Effector memory CD4-positive, alpha-beta T cell (primary cell): Measurements from ENCODE around the gene NKAPD1.
"Not testable (repeated sequence)": the region's sequence is repeated elsewhere in the genome, so short reads cannot be mapped to it uniquely, and the experiment has no call there.

Source experiments
- DNase-seq, 3 donors: peaks; one replicate each; pipeline ENCODE4 v3.0.0-alpha.2; 2020
- H3K27ac ChIP-seq: 2 replicates; pipeline ENCODE4 v1.7.0; 2013; ENCODE audit warnings: mild to moderate bottlenecking, low read length, moderate library complexity; ENCODE audit not compliant: insufficient read depth, poor library complexity, severe bottlenecking
- H3K27me3 ChIP-seq: replicated peaks from 2 replicates; pipeline ENCODE4 v1.7.0; 2013; ENCODE audit warnings: mild to moderate bottlenecking, low read length; ENCODE audit not compliant: insufficient read depth, control insufficient read depth, poor library complexity, severe bottlenecking
- H3K36me3 ChIP-seq: 2 replicates; pipeline ENCODE4 v1.7.0; 2013; ENCODE audit warnings: mild to moderate bottlenecking, low read length, moderate library complexity; ENCODE audit not compliant: control insufficient read depth, insufficient read depth
- H3K4me1 ChIP-seq: 2 replicates; pipeline ENCODE4 v1.7.0; 2013; ENCODE audit warnings: low read length, mild to moderate bottlenecking; ENCODE audit not compliant: control insufficient read depth, insufficient read depth, poor library complexity, severe bottlenecking
- H3K4me3 ChIP-seq: 2 replicates; pipeline ENCODE4 v1.7.0; 2013; ENCODE audit warnings: low read length, low read depth, mild to moderate bottlenecking; ENCODE audit not compliant: insufficient read depth, poor library complexity, severe bottlenecking
- H3K9me3 ChIP-seq: 2 replicates; pipeline ENCODE4 v1.7.0; 2013; ENCODE audit warnings: mild to moderate bottlenecking, low read length, moderate library complexity; ENCODE audit not compliant: control insufficient read depth

The NKAPD1 gene

DNA sequence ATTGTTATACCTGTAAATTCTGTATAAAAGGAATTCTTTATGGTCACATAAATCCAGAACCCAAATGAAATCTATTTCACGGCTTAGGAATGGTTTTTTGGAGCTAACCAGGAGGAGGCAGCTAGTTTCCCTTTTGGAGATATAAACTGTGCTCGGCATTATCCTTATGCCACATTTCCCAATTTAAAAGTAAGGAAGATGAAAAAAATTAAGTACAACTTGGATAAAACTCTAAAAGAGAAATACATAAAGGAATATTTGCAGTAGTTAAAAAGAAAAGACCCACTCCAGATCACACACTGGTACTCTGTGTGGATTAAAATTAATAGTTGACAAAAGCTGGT, 31.2 kb upstream of the NKAPD1 start:
- H3K4me1 ChIP-seq: no peaks in the 10 kb centered on the region
- no peak overlapping the region for H3K27ac ChIP-seq
- peaks cover 26% of the 10 kb centered on the region for H3K36me3 ChIP-seq
- no peak for DNase-seq
- no peaks in the 10 kb centered on the region for H3K27me3 ChIP-seq
- H3K9me3 ChIP-seq: no peaks in the 10 kb centered on the region
- H3K4me3 ChIP-seq: no peak overlapping the region

GRCh38 chr11:112044961-112045360, 29.1 kb upstream of the NKAPD1 start:
- Histone ChIP-seq H3K27me3 (no peaks in the 10 kb centered on the region), H3K9me3 (no peaks in the 10 kb centered on the region), H3K36me3 (peaks cover 23% of the 10 kb centered on the region), H3K4me1 (no peaks in the 10 kb centered on the region), H3K27ac (no peak overlapping the region), H3K4me3 (no peak overlapping the region)
- no peak for DNase-seq

DNA sequence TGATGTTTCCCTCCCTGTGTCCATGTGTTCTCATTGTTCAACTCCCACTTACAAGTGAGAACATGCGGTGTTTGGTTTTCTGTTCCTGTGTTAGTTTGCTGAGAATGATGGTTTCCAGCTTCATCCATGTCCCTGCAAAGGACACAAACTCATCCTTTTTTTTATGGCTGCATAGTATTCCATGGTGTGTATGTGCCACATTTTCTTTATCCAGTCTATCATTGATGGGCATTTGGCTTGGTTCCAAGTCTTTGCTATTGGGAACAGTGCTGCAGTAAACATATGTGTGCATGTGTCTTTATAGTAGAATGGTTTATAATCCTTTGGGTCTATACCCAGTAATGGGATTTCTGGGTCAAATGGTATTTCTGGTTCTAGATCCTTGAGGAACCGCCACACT, 27.5 kb upstream of the NKAPD1 start:
- not testable (repeated sequence) for DNase-seq, H3K4me3 ChIP-seq, H3K4me1 ChIP-seq, H3K27me3 ChIP-seq, H3K27ac ChIP-seq, H3K9me3 ChIP-seq
- peaks cover 29% of the 10 kb centered on the region for H3K36me3 ChIP-seq

GRCh38 chr11:112048256-112048655, 25.8 kb upstream of the NKAPD1 start:
- not testable (repeated sequence) for DNase-seq, H3K4me1 ChIP-seq, H3K27ac ChIP-seq, H3K4me3 ChIP-seq, H3K27me3 ChIP-seq, H3K9me3 ChIP-seq
- H3K36me3 ChIP-seq: peaks cover 39% of the 10 kb centered on the region

- Histone ChIP-seq H3K27ac (no peak overlapping the region), H3K4me3 (no peak overlapping the region), H3K9me3 (no peaks in the 10 kb centered on the region), H3K4me1 (no peaks in the 10 kb centered on the region), H3K36me3 (peaks cover 35% of the 10 kb centered on the region), H3K27me3 (no peaks in the 10 kb centered on the region)
- DNase-seq: no peak
Observed at GRCh38 chr11:112049777-112050176, 24.3 kb upstream of the NKAPD1 start.

GRCh38 chr11:112050721-112051120, 23.4 kb upstream of the NKAPD1 start:
- H3K27me3 ChIP-seq: no peaks in the 10 kb centered on the region
- no peaks in the 10 kb centered on the region for H3K9me3 ChIP-seq
- H3K27ac ChIP-seq: no peak overlapping the region
- H3K4me3 ChIP-seq: no peak overlapping the region
- DNase-seq: no peak
- no peaks in the 10 kb centered on the region for H3K4me1 ChIP-seq
- peaks cover 36% of the 10 kb centered on the region for H3K36me3 ChIP-seq

DNA sequence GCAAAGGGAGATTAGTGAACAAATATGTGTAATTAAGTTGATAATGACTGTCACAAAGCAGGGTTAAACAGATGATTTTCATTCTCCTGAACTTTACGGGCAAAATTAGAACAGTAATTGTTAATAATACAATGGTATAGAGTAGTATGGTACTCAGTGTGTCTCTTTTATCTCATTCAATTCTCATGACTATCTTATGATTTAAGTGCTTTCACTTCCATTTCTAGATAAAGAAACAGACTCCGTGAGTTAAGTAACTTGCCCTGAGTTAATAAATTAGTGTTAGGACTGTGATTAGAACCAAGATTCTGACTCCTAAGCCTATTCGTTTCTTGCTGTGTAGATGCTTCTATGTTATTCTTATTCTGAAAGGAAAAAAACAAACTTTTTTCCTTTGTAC, 22.3 kb upstream of the NKAPD1 start:
- no peaks in the 10 kb centered on the region for H3K27me3 ChIP-seq
- DNase-seq: no peak
- H3K4me1 ChIP-seq: no peaks in the 10 kb centered on the region
- H3K4me3 ChIP-seq: no peak overlapping the region
- H3K9me3 ChIP-seq: no peaks in the 10 kb centered on the region
- no peak overlapping the region for H3K27ac ChIP-seq
- peaks cover 36% of the 10 kb centered on the region for H3K36me3 ChIP-seq

DNA sequence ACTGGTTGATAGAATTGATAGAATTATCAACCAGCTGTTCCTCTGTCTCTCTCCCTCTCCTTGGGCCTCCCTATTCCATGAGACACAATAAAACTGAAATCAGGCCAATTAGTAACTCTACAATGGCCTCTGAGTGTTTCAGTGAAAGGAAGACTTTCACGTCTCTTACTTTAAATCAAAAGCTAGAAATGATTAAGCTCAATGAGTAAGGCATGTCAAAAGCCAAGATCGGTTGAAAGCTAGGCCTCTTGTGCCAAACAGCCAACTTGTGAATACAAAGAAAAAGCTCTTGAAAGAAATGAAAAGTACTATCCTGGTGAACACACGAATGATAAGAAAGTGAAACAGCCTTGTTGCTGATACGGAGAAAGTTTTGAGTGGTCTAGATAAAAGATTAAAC, 16.9 kb upstream of the NKAPD1 start:
- Histone ChIP-seq H3K4me1 (no peaks in the 10 kb centered on the region), H3K27ac (no peak overlapping the region), H3K9me3 (no peaks in the 10 kb centered on the region), H3K36me3 (peaks cover 25% of the 10 kb centered on the region), H3K27me3 (no peaks in the 10 kb centered on the region), H3K4me3 (no peak overlapping the region)
- no peak for DNase-seq

- H3K4me1 ChIP-seq: no peaks in the 10 kb centered on the region
- H3K36me3 ChIP-seq: peaks cover 20% of the 10 kb centered on the region
- DNase-seq: no peak
- no peak overlapping the region for H3K27ac ChIP-seq
- H3K27me3 ChIP-seq: no peaks in the 10 kb centered on the region
- H3K4me3 ChIP-seq: no peak overlapping the region
- no peaks in the 10 kb centered on the region for H3K9me3 ChIP-seq
Observed at GRCh38 chr11:112058103-112058502, 16.0 kb upstream of the NKAPD1 start.

DNA sequence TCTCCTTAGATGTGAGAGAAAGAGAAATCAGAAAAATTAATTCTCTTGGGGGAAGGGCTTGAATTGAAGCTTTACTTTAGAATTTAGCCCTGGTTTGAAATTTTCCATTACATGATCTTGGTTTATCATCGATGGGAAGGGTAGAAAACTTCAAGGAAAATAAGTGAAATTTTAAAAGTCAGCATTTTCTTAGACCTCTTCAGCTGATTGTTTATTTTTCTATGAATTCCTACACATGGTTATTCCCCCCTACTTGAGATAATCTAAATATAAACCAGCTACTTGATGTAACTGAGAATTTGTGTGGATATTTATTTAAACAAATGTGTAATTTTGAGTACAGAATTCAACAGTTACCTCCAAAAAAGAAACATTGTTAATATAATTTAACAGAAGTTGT, 11.2 kb upstream of the NKAPD1 start:
- Histone ChIP-seq H3K27ac (no peak overlapping the region), H3K27me3 (no peaks in the 10 kb centered on the region), H3K9me3 (no peaks in the 10 kb centered on the region), H3K4me3 (no peak overlapping the region), H3K4me1 (no peaks in the 10 kb centered on the region), H3K36me3 (peaks cover 15% of the 10 kb centered on the region)
- DNase-seq: no peak

GRCh38 chr11:112082729-112083128, 8.6 kb downstream of the NKAPD1 start:
- no peak overlapping the region for H3K4me3 ChIP-seq
- peaks cover 16% of the 10 kb centered on the region for H3K4me1 ChIP-seq
- DNase-seq: no peak
- H3K27ac ChIP-seq: no peak overlapping the region
- H3K27me3 ChIP-seq: no peaks in the 10 kb centered on the region
- H3K36me3 ChIP-seq: peaks cover 56% of the 10 kb centered on the region
- no peaks in the 10 kb centered on the region for H3K9me3 ChIP-seq
